Mesothelial cell of epicardium (in vitro differentiated cells): Measurements from ENCODE around the gene TNFRSF14. TPM values are rescaled to one million over a fixed set of nuclear protein-coding genes. Genes with fewer than 3 reads are reported as not detected.

Experiments
- DNase-seq, 2 experiments: peaks; one replicate each; pipeline ENCODE4 v3.0.0; 2021; ENCODE audit warnings: low spot score in 2 of 2; ENCODE audit not compliant: unreplicated experiment in 2 of 2
- H3K27ac Mint-ChIP-seq: 2 replicates; pipeline ENCODE4 v1.8.0; 2021; ENCODE audit warnings: mixed read lengths
- H3K27me3 Mint-ChIP-seq: 2 replicates; pipeline ENCODE4 v1.8.0; 2021; ENCODE audit warnings: low read depth, mixed read lengths
- H3K36me3 Mint-ChIP-seq: 2 replicates; pipeline ENCODE4 v1.8.0; 2021; ENCODE audit warnings: mixed read lengths
- H3K4me1 Mint-ChIP-seq: 2 replicates; pipeline ENCODE4 v1.8.0; 2021; ENCODE audit warnings: mixed read lengths
- H3K4me3 Mint-ChIP-seq: 2 replicates; pipeline ENCODE4 v1.8.0; 2021; ENCODE audit warnings: mild to moderate bottlenecking, moderate library complexity, mixed read lengths
- H3K9me3 Mint-ChIP-seq: 2 replicates; pipeline ENCODE4 v1.8.0; 2021; ENCODE audit warnings: mixed read lengths
- CTCF ChIP-seq: fragments of 200-600 bp; sonication (generic); IDR thresholded peaks from one replicate; pipeline ENCODE4 v1.5.0; 2021; ENCODE audit warnings: antibody characterized with exemption; ENCODE audit not compliant: unreplicated experiment
- total RNA-seq: library from RNA; stranded (reverse); gene quantifications from 3 replicates; pipeline ENCODE4 v1.2.1, GENCODE V29; 2021

The TNFRSF14 gene
- 1.1 to 1.3 TPM (median 1.2 TPM) in 3 replicates for total RNA-seq

DNA sequence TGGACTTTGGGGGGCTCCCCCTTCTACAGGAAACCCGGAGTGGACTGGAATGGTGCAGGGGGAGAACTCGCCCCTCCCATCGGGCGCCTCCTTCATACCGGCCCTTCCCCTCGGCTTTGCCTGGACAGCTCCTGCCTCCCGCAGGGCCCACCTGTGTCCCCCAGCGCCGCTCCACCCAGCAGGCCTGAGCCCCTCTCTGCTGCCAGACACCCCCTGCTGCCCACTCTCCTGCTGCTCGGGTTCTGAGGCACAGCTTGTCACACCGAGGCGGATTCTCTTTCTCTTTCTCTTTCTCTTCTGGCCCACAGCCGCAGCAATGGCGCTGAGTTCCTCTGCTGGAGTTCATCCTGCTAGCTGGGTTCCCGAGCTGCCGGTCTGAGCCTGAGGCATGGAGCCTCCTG, at the start of gene TNFRSF14:
TSS of gene TNFRSF14 (plus strand) at position 95 of the 401 bp plus-strand sequence. CDS start at position 389, 294 bp downstream.
- no peak for DNase-seq
- no peak for TF ChIP-seq CTCF
- Mint-ChIP-seq H3K4me1 (peaks cover 4% of the 10 kb centered on the region), H3K27ac (no peak within 1 kb of the TSS), H3K36me3 (no peaks in the 10 kb centered on the region), H3K4me3 (no peak within 1 kb of the TSS), H3K27me3 (peaks cover 7% of the 10 kb centered on the region), H3K9me3 (no peaks in the 10 kb centered on the region)

DNA sequence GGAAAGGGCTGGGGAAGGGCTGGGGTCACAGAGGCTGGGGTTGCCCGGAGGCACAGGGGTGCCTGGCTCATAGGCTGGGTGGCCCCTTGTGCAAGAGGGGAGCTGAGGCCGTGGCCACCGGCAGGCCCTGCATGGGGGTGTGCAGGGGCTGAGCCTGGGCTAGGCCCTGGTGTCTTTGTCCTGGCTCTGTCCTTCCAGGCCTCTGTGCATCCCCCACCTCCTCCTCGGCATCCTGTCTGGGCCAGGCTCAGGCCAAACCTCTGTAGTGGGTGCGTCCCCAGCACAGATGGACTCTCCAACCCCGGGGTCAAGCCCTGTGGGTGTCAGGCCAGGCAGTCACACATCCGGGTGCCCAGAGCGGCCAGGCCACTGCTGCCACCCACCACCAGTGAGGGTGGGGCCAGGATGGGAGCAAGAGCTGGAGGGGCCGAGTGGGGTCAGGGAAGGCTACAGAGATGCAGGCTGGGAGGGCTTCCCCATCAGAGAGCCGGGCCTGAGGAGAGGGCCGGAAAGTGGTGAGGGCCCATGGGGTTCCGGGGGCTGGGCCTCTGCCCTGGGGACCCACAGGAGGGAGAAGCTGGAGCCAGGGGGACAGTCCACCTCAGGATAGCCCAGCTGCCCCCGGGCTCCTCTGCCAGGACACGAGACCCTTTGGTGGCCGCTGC, 49.1 kb upstream of the TNFRSF14 start:
- Mint-ChIP-seq H3K4me1 (peaks cover 3% of the 10 kb centered on the region), H3K27ac (no peak overlapping the region), H3K36me3 (peaks cover 2% of the 10 kb centered on the region), H3K9me3 (no peaks in the 10 kb centered on the region), H3K4me3 (no peak overlapping the region), H3K27me3 (no peaks in the 10 kb centered on the region)
- DNase-seq: no peak
- TF ChIP-seq CTCF: no peak

- no peak for DNase-seq
- Mint-ChIP-seq H3K27ac (no peak overlapping the region), H3K36me3 (peaks cover 2% of the 10 kb centered on the region), H3K4me1 (peaks cover 3% of the 10 kb centered on the region), H3K27me3 (no peaks in the 10 kb centered on the region), H3K9me3 (no peaks in the 10 kb centered on the region), H3K4me3 (no peak overlapping the region)
- no peak for TF ChIP-seq CTCF
Measured at GRCh38 chr1:2507744-2508155, 48.4 kb upstream of the TNFRSF14 start.

GRCh38 chr1:2508180-2508579, 48.0 kb upstream of the TNFRSF14 start:
- no peaks in the 10 kb centered on the region for H3K9me3 Mint-ChIP-seq
- no peaks in the 10 kb centered on the region for H3K27me3 Mint-ChIP-seq
- H3K27ac Mint-ChIP-seq: no peak overlapping the region
- H3K4me3 Mint-ChIP-seq: no peak overlapping the region
- peaks cover 2% of the 10 kb centered on the region for H3K36me3 Mint-ChIP-seq
- no peak for TF ChIP-seq CTCF
- no peak for DNase-seq
- peaks cover 3% of the 10 kb centered on the region for H3K4me1 Mint-ChIP-seq

GRCh38 chr1:2508751-2509150, 47.4 kb upstream of the TNFRSF14 start:
- Mint-ChIP-seq H3K27ac (no peak overlapping the region), H3K4me3 (no peak overlapping the region), H3K9me3 (no peaks in the 10 kb centered on the region), H3K4me1 (peaks cover 3% of the 10 kb centered on the region), H3K36me3 (peaks cover 2% of the 10 kb centered on the region), H3K27me3 (no peaks in the 10 kb centered on the region)
- TF ChIP-seq CTCF: no peak
- no peak for DNase-seq

- no peak for DNase-seq
- Mint-ChIP-seq H3K27me3 (no peaks in the 10 kb centered on the region), H3K36me3 (peaks cover 2% of the 10 kb centered on the region), H3K9me3 (no peaks in the 10 kb centered on the region), H3K4me3 (no peak overlapping the region), H3K4me1 (peaks cover 3% of the 10 kb centered on the region), H3K27ac (no peak overlapping the region)
- TF ChIP-seq CTCF: no peak
Measured at GRCh38 chr1:2509589-2509988, 46.6 kb upstream of the TNFRSF14 start.
